ENCODE measurements around the gene PLCB4.

The PLCB4 gene

GRCh38 chr20:9142809-9143208 lies 73.9 kb downstream of the PLCB4 start:
- no peaks in the 10 kb centered on the region for H3K9me2 ChIP-seq (replicated peaks; ENCODE audit: low read depth, low read length)
- H3K4me2 ChIP-seq (ENCODE audit: low read depth, low read length, poor library complexity, severe bottlenecking), result no peak overlapping the region
- H3K27me3 ChIP-seq (ENCODE audit: insufficient read depth, low read length, poor library complexity, severe bottlenecking), result no peaks in the 10 kb centered on the region
- no peak overlapping the region for H3K9ac ChIP-seq (ENCODE audit: low read depth, low read length, poor library complexity, severe bottlenecking)
- H3K4me3 ChIP-seq (ENCODE audit: low read length, poor library complexity, severe bottlenecking), result no peak overlapping the region
- H2AFZ ChIP-seq (ENCODE audit: low read length), result no peak overlapping the region
- no peaks in the 10 kb centered on the region for H3K9me3 ChIP-seq (ENCODE audit: insufficient read depth, low read depth, low read length)
- no peaks in the 10 kb centered on the region for H4K20me1 ChIP-seq (ENCODE audit: insufficient read depth, low read length, poor library complexity, severe bottlenecking)
- peaks cover 8% of the 10 kb centered on the region; the same call in 1 of the 2 replicates for H3K79me2 ChIP-seq (ENCODE audit: insufficient read depth, low read length)
- H3F3A ChIP-seq (ENCODE audit: low read depth), result 0 out of 2 replicates have a peak, but pooled peaks cover 3% of the 10 kb centered on the region
- peaks cover 69% of the 10 kb centered on the region for H3K4me1 ChIP-seq (ENCODE audit: insufficient read depth, low read length, poor library complexity, severe bottlenecking)
- H3K36me3 ChIP-seq (ENCODE audit: insufficient read depth, low read length), result no peaks in the 10 kb centered on the region
- TF ChIP-seq EZH2phosphoT487 (IDR thresholded peaks at IDR 0.05; ENCODE audit: borderline replicate concordance), result no peak
- TF ChIP-seq, protein P1, sequence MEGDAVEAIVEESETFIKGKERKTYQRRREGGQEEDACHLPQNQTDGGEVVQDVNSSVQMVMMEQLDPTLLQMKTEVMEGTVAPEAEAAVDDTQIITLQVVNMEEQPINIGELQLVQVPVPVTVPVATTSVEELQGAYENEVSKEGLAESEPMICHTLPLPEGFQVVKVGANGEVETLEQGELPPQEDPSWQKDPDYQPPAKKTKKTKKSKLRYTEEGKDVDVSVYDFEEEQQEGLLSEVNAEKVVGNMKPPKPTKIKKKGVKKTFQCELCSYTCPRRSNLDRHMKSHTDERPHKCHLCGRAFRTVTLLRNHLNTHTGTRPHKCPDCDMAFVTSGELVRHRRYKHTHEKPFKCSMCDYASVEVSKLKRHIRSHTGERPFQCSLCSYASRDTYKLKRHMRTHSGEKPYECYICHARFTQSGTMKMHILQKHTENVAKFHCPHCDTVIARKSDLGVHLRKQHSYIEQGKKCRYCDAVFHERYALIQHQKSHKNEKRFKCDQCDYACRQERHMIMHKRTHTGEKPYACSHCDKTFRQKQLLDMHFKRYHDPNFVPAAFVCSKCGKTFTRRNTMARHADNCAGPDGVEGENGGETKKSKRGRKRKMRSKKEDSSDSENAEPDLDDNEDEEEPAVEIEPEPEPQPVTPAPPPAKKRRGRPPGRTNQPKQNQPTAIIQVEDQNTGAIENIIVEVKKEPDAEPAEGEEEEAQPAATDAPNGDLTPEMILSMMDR (conservative IDR thresholded peaks at IDR 0.05; ENCODE audit: low read length), result no peak

DNA sequence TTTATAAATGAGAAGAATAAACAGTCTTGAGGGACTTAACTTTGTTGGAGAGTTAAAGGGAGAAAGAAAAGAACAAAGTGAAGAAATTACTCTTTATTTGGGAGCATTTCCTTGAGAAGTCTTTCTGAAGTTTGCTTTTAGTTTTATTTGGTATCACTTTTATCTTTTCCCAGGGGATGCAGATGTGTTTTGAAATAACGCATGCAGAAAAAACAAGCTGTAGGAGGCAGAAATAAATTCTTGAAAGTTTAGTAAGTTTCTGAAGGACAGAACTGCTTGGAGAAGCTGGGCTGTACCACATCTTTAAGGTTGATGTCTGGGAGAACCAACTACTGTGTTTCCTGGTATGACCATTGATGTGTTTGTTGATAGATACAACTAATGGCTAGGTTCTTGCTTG lies 75.0 kb downstream of the PLCB4 start:
- no peaks in the 10 kb centered on the region for H3K9me3 ChIP-seq (ENCODE audit: insufficient read depth, low read depth, low read length)
- peaks cover 8% of the 10 kb centered on the region; the same call in 1 of the 2 replicates for H3K79me2 ChIP-seq (ENCODE audit: insufficient read depth, low read length)
- no peaks in the 10 kb centered on the region for H3K27me3 ChIP-seq (ENCODE audit: insufficient read depth, low read length, poor library complexity, severe bottlenecking)
- no peak overlapping the region for H3K9ac ChIP-seq (ENCODE audit: low read depth, low read length, poor library complexity, severe bottlenecking)
- H3K36me3 ChIP-seq (ENCODE audit: insufficient read depth, low read length), result no peaks in the 10 kb centered on the region
- peaks cover 74% of the 10 kb centered on the region for H3K4me1 ChIP-seq (ENCODE audit: insufficient read depth, low read length, poor library complexity, severe bottlenecking)
- no peak for TF ChIP-seq EZH2phosphoT487 (IDR thresholded peaks at IDR 0.05; ENCODE audit: borderline replicate concordance)
- TF ChIP-seq, protein P1 (conservative IDR thresholded peaks at IDR 0.05; ENCODE audit: low read length), result no peak
- no peak overlapping the region for H2AFZ ChIP-seq (ENCODE audit: low read length)
- no peaks in the 10 kb centered on the region for H4K20me1 ChIP-seq (ENCODE audit: insufficient read depth, low read length, poor library complexity, severe bottlenecking)
- H3F3A ChIP-seq (ENCODE audit: low read depth), result 0 out of 2 replicates have a peak, but pooled peaks cover 3% of the 10 kb centered on the region
- H3K9me2 ChIP-seq (replicated peaks; ENCODE audit: low read depth, low read length), result no peaks in the 10 kb centered on the region
- H3K4me3 ChIP-seq (ENCODE audit: low read length, poor library complexity, severe bottlenecking), result no peak overlapping the region
- H3K4me2 ChIP-seq (ENCODE audit: low read depth, low read length, poor library complexity, severe bottlenecking), result peak overlapping the region; percentile 72

GRCh38 chr20:9144643-9145042 lies 75.8 kb downstream of the PLCB4 start:
- Histone ChIP-seq H3F3A (ENCODE audit: low read depth) (0 out of 2 replicates have a peak, but pooled peaks cover 3% of the 10 kb centered on the region), H4K20me1 (ENCODE audit: insufficient read depth, low read length, poor library complexity, severe bottlenecking) (no peaks in the 10 kb centered on the region), H3K9ac (ENCODE audit: low read depth, low read length, poor library complexity, severe bottlenecking) (peak overlapping the region; percentile 7), H3K4me2 (ENCODE audit: low read depth, low read length, poor library complexity, severe bottlenecking) (peak overlapping the region; percentile 72), H3K9me3 (ENCODE audit: insufficient read depth, low read depth, low read length) (no peaks in the 10 kb centered on the region), H3K79me2 (ENCODE audit: insufficient read depth, low read length) (peaks cover 8% of the 10 kb centered on the region; the same call in 1 of the 2 replicates), H3K36me3 (ENCODE audit: insufficient read depth, low read length) (no peaks in the 10 kb centered on the region), H3K27me3 (ENCODE audit: insufficient read depth, low read length, poor library complexity, severe bottlenecking) (no peaks in the 10 kb centered on the region), H3K4me1 (ENCODE audit: insufficient read depth, low read length, poor library complexity, severe bottlenecking) (peaks cover 80% of the 10 kb centered on the region), H2AFZ (ENCODE audit: low read length) (no peak overlapping the region), H3K9me2 (replicated peaks; ENCODE audit: low read depth, low read length) (no peaks in the 10 kb centered on the region), H3K4me3 (ENCODE audit: low read length, poor library complexity, severe bottlenecking) (peak overlapping the region; percentile 47)
- TF ChIP-seq, protein P1 (conservative IDR thresholded peaks at IDR 0.05; ENCODE audit: low read length), result no peak
- TF ChIP-seq EZH2phosphoT487 (IDR thresholded peaks at IDR 0.05; ENCODE audit: borderline replicate concordance), result no peak
